HCT116 (cell line): ENCODE measurements around the gene DPP6. TPM values are rescaled to one million over a fixed set of nuclear protein-coding genes. Genes with fewer than 3 reads are reported as not detected.

Source experiments
- ATAC-seq: fragments of 200-7000 bp; cut with Tn5 transposase; 2 replicates; pipeline ENCODE4 v1.9.1; 2020; ENCODE audit warnings: mild to moderate bottlenecking, moderate library complexity
- BruUV-seq: library from RNA; stranded (reverse); fragments of 400-500 nt; replicated peaks from 2 replicates; lab custom pipeline; 2021; lab: Mats Ljungman, UMichigan
- CTCF ChIA-PET: fragments of 300-600 bp; sonication (Branson Sonifier 250); formaldehyde crosslinking; loops from one replicate; lab custom pipeline; 2021; ENCODE audit warnings: antibody characterized with exemption; lab: Charles Lee
- POLR2A ChIA-PET: fragments of 300-600, 350-600 bp; sonication (Branson Sonifier 250); formaldehyde crosslinking; loops from one replicate; lab custom pipeline; 2021; ENCODE audit warnings: antibody characterized with exemption; lab: Charles Lee
- RAD21 ChIA-PET, 2 experiments: fragments of 300-600 bp; sonication (Branson Sonifier 250); formaldehyde crosslinking; loops; one replicate each; lab custom pipeline; 2023; ENCODE audit warnings: low total read pairs in 2 of 2; ENCODE audit not compliant: uncharacterized antibody in 2 of 2, unreplicated experiment in 2 of 2, low non-redundant PET in 1 of 2; lab: Charles Lee
- DNase-seq: peaks from one replicate; pipeline ENCODE4 v3.0.0-alpha.2; 2010; ENCODE audit warnings: low read depth, low spot score
- H2AFZ ChIP-seq: fragments of 200-600 bp; shearing (Covaris generic), sonication (generic); 2 replicates; pipeline ENCODE4 v1.6.1; 2017; ENCODE audit warnings: low read depth, mixed run types, mixed read lengths, antibody characterized with exemption, low read length; ENCODE audit not compliant: poor library complexity, severe bottlenecking
- H3K27ac ChIP-seq: 2 replicates; pipeline ENCODE4 v1.5.1; 2012; ENCODE audit warnings: low read depth, low read length
- H3K27me3 ChIP-seq: fragments of 200-600 bp; sonication (generic); 2 replicates; pipeline ENCODE4 v1.6.1; 2016; ENCODE audit warnings: mixed run types, low read length, mixed read lengths; ENCODE audit not compliant: insufficient read depth
- H3K36me3 ChIP-seq, 2 experiments: fragments of 200-500 bp in 1 of 2; fragments of 200-600 bp in 1 of 2; sonication (Bioruptor generic) in 1 of 2; sonication (generic) in 1 of 2; 2 replicates each; pipeline versions ENCODE4 v1.5.1 to v1.6.1; 2014 to 2016; ENCODE audit warnings: low read length in 2 of 2, inconsistent platforms in 1 of 2, mixed read lengths in 1 of 2, mixed run types in 1 of 2; ENCODE audit not compliant: insufficient read depth in 2 of 2, control insufficient read depth in 1 of 2
- H3K4me1 ChIP-seq, 2 experiments: fragments of 200-600 bp in 1 of 2; sonication (generic) in 1 of 2; 2 replicates each; pipeline versions ENCODE4 v1.5.1 to v1.6.1; 2012 to 2017; ENCODE audit warnings: low read length in 2 of 2, inconsistent platforms in 1 of 2, mild to moderate bottlenecking in 1 of 2, mixed read lengths in 1 of 2, mixed run types in 1 of 2, moderate library complexity in 1 of 2; ENCODE audit not compliant: insufficient read depth in 2 of 2, control insufficient read depth in 1 of 2
- H3K4me2 ChIP-seq: fragments of 200-600 bp; sonication (generic); 2 replicates; pipeline ENCODE4 v1.6.1; 2017; ENCODE audit warnings: mixed run types, low read length, mixed read lengths
- H3K4me3 ChIP-seq, 2 experiments: fragments of 200-600 bp in 1 of 2; sonication (generic) in 1 of 2; replicated peaks in 1 of 2; 2 replicates each; pipeline ENCODE4 v1.5.1; 2011 to 2016; ENCODE audit warnings: low read length in 2 of 2, control low read depth in 1 of 2, low read depth in 1 of 2, mild to moderate bottlenecking in 1 of 2, mixed read lengths in 1 of 2, mixed run types in 1 of 2
- H3K79me2 ChIP-seq: fragments of 200-600 bp; sonication (generic); 2 replicates; pipeline ENCODE4 v1.6.1; 2017; ENCODE audit warnings: mild to moderate bottlenecking, mixed run types, low read length, moderate library complexity, mixed read lengths; ENCODE audit not compliant: insufficient read depth
- H3K9ac ChIP-seq: fragments of 200-600 bp; sonication (generic); 2 replicates; pipeline ENCODE4 v1.6.1; 2016; ENCODE audit warnings: low read length, mixed read lengths
- H3K9me2 ChIP-seq: fragments of 200-600 bp; sonication (generic), shearing (Covaris generic); 2 replicates; pipeline ENCODE4 v1.6.1; 2017; ENCODE audit warnings: mixed run types, mild to moderate bottlenecking, moderate library complexity; ENCODE audit not compliant: insufficient read depth
- H3K9me3 ChIP-seq, 2 experiments: fragments of 200-500 bp in 1 of 2; fragments of 200-600 bp in 1 of 2; sonication (Bioruptor generic) in 1 of 2; sonication (generic) in 1 of 2; 2 replicates each; pipeline ENCODE4 v1.6.1; 2014 to 2017; ENCODE audit warnings: low read length in 2 of 2, mixed read lengths in 2 of 2, inconsistent platforms in 1 of 2, low read depth in 1 of 2, mild to moderate bottlenecking in 1 of 2, mixed run types in 1 of 2, moderate library complexity in 1 of 2; ENCODE audit not compliant: control insufficient read depth in 1 of 2, insufficient read depth in 1 of 2
- H4K20me1 ChIP-seq: fragments of 200-600 bp; sonication (generic), shearing (Covaris generic); 2 replicates; pipeline ENCODE4 v1.6.1; 2017; ENCODE audit warnings: mixed run types, mild to moderate bottlenecking, moderate library complexity; ENCODE audit not compliant: insufficient read depth
- EGR1 ChIP-seq: IDR thresholded peaks from 2 replicates; pipeline ENCODE4 v1.6.1; 2012; ENCODE audit warnings: low read depth
- ELF1 ChIP-seq: IDR thresholded peaks from 2 replicates; pipeline ENCODE4 v1.6.1; 2012; ENCODE audit warnings: low read depth, borderline replicate concordance
- EZH2 ChIP-seq: fragments of 200-600 bp; sonication (generic); IDR thresholded peaks from 2 replicates; pipeline ENCODE4 v1.6.1; 2017; ENCODE audit warnings: antibody characterized with exemption, mixed run types
- RAD21 ChIP-seq: IDR thresholded peaks from 2 replicates; pipeline ENCODE4 v1.6.1; 2012; ENCODE audit warnings: low read depth, mild to moderate bottlenecking
- REST ChIP-seq: IDR thresholded peaks from 2 replicates; pipeline ENCODE4 v1.6.1; 2012; ENCODE audit warnings: low read depth
- SP1 ChIP-seq: IDR thresholded peaks from 2 replicates; pipeline ENCODE4 v1.6.1; 2012; ENCODE audit warnings: low read depth
- YY1 ChIP-seq: IDR thresholded peaks from 2 replicates; pipeline ENCODE4 v1.6.1; 2011; ENCODE audit warnings: low read length, low read depth, moderate library complexity, mild to moderate bottlenecking; ENCODE audit not compliant: insufficient replicate concordance; ENCODE audit errors: extremely low read depth
- ZFX ChIP-seq: fragments of 450-650 bp; IDR thresholded peaks from 2 replicates; pipeline ENCODE4 v1.6.1; 2017
- intact Hi-C: fragments of 100-400 bp; cut with micrococcal nuclease; formaldehyde crosslinking; loops from 2 replicates; pipeline ENCODE4 v1.10.0; 2022
- total RNA-seq: library from RNA; stranded (reverse); gene quantifications from one replicate; pipeline ENCODE4 v1.2.1, GENCODE V29; 2021; ENCODE audit not compliant: unreplicated experiment

The DPP6 gene
- total RNA-seq, 1 experiment from 2014 or later: not detected

DNA sequence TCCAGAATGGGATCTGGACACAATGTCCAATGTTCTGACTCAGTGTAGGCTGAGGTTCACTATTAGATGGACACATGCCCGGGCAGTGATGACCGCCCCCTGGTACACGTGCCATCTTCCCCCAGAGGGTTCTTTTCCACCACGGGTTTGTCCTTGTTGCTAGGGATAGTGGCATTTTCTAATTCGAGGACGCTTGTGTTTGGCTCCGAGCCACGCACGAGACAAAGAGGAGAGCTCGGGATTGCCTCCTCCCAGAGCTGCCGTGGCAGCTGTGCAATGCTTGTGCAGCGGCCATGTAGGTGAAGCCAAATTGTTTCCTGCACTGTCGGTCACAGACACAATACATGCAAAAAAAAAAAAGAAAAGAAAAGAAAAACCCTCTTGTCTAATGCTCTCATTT, 743.2 kb downstream of the DPP6 start:
- CTCF ChIA-PET: no interaction called here
- H3K27me3 ChIP-seq: peaks cover 10% of the 10 kb centered on the region
- no TSS peak for BruUV-seq
- H3K36me3 ChIP-seq: no peaks in the 10 kb centered on the region
- H3K4me2 ChIP-seq: no peak overlapping the region
- H2AFZ ChIP-seq: no peak overlapping the region
- intact Hi-C loops: no loop called here
- no peaks in the 10 kb centered on the region for H3K9me3 ChIP-seq
- TF ChIP-seq ZFX (no peak), EGR1 (no peak), SP1 (no peak), YY1 (no peak), ELF1 (no peak), RAD21 (no peak), REST (no peak), EZH2 (no peak)
- TF ChIP-seq, all 23 proteins: peak for 0
- Histone ChIP-seq H3K4me3 (no peak overlapping the region), H3K79me2 (no peaks in the 10 kb centered on the region), H4K20me1 (no peaks in the 10 kb centered on the region), H3K4me1 (no peaks in the 10 kb centered on the region), H3K9me2 (no peaks in the 10 kb centered on the region), H3K9ac (no peak overlapping the region), H3K27ac (no peak overlapping the region)
- ATAC-seq (no peak), DNase-seq (no peak)
- ChIA-PET RAD21 (no interaction called here), POLR2A (no interaction called here)
